GM18517 (cell line): ENCODE data around the gene IL1RAPL1.

Experiments
- ATAC-seq: cut with Tn5 transposase; IDR thresholded peaks from one replicate; pipeline ENCODE4 v1.9.1; 2021; ENCODE audit warnings: mild to moderate bottlenecking, moderate library complexity; ENCODE audit not compliant: unreplicated experiment

Gene IL1RAPL1

GRCh38 chrX:28586981-28587551 lies at the start of gene IL1RAPL1:
Gene IL1RAPL1 (plus strand): TSS chrX:28587446.
- no peak for ATAC-seq

GRCh38 chrX:28542791-28543190 lies 44.5 kb upstream of the IL1RAPL1 start:
- ATAC-seq = no peak

- ATAC-seq = no peak
These were observed 37.4 kb upstream of the IL1RAPL1 start for GRCh38 chrX:28549838-28550237.

GRCh38 chrX:28550331-28550872 lies 36.8 kb upstream of the IL1RAPL1 start:
- ATAC-seq = no peak

GRCh38 chrX:28552322-28552721 lies 34.9 kb upstream of the IL1RAPL1 start:
- ATAC-seq = no peak

GRCh38 chrX:28552882-28553829 lies 34.1 kb upstream of the IL1RAPL1 start:
- ATAC-seq = no peak

- no peak for ATAC-seq
These were observed 11.1 kb upstream of the IL1RAPL1 start for GRCh38 chrX:28576117-28576516.

GRCh38 chrX:28581522-28581921 lies 5.7 kb upstream of the IL1RAPL1 start:
- ATAC-seq = no peak

GRCh38 chrX:28582511-28582910 lies 4.7 kb upstream of the IL1RAPL1 start:
- no peak for ATAC-seq

GRCh38 chrX:28584025-28584424 lies 3.2 kb upstream of the IL1RAPL1 start:
- ATAC-seq = no peak

GRCh38 chrX:28585767-28586166 lies 1.5 kb upstream of the IL1RAPL1 start:
- no peak for ATAC-seq

- no peak for ATAC-seq
These were observed 960 bp upstream of the IL1RAPL1 start for GRCh38 chrX:28586286-28586685.

GRCh38 chrX:28589046-28589445 lies 1.8 kb downstream of the IL1RAPL1 start:
- ATAC-seq = no peak

- ATAC-seq = no peak
These were observed 3.1 kb downstream of the IL1RAPL1 start for GRCh38 chrX:28590396-28590795.

- no peak for ATAC-seq
These were observed 4.3 kb downstream of the IL1RAPL1 start for GRCh38 chrX:28591542-28591941.

GRCh38 chrX:28595346-28595745 lies 8.1 kb downstream of the IL1RAPL1 start:
- ATAC-seq = no peak

GRCh38 chrX:28599957-28600356 lies 12.7 kb downstream of the IL1RAPL1 start:
- no peak for ATAC-seq

- no peak for ATAC-seq
These were observed 21.8 kb downstream of the IL1RAPL1 start for GRCh38 chrX:28609003-28609402.

GRCh38 chrX:28609917-28610613 lies 22.8 kb downstream of the IL1RAPL1 start:
- ATAC-seq = no peak

GRCh38 chrX:28610746-28611145 lies 23.5 kb downstream of the IL1RAPL1 start:
- no peak for ATAC-seq

GRCh38 chrX:28613558-28613957 lies 26.3 kb downstream of the IL1RAPL1 start:
- ATAC-seq = no peak
